SK-N-SH treated with all-trans-retinoic acid at 6 μM for 48 hours (cell line): ENCODE measurements around the gene CIAPIN1.

Experiments used
- ATAC-seq: fragments of 200-7000 bp; cut with Tn5 transposase; 3 replicates; pipeline ENCODE4 v1.9.1; 2020; ENCODE audit warnings: mild to moderate bottlenecking, moderate library complexity
- ARNTL ChIP-seq: fragments of 450-650 bp; formaldehyde crosslinking; IDR thresholded peaks from 2 replicates; pipeline ENCODE4 v1.5.0; 2020; ENCODE audit warnings: low read depth, mild to moderate bottlenecking, moderate library complexity, borderline replicate concordance
- BACH2 ChIP-seq: fragments of 250-450 bp; sonication (Bioruptor Pico); IDR thresholded peaks from 2 replicates; pipeline ENCODE4 v1.9.0; 2021; ENCODE audit warnings: mild to moderate bottlenecking, borderline replicate concordance
- CSDC2 ChIP-seq: fragments of 250-450 bp; sonication (Bioruptor Pico); IDR thresholded peaks from 2 replicates; pipeline ENCODE4 v1.5.0; 2020; ENCODE audit warnings: mild to moderate bottlenecking, moderate library complexity
- ESRRG ChIP-seq: fragments of 250-450 bp; sonication (Bioruptor Pico); IDR thresholded peaks from 2 replicates; pipeline ENCODE4 v1.6.1; 2021; ENCODE audit warnings: mild to moderate bottlenecking
- GLIS3 ChIP-seq: fragments of 250-450 bp; sonication (Bioruptor Pico); IDR thresholded peaks from 2 replicates; pipeline ENCODE4 v1.5.0; 2020; ENCODE audit warnings: mild to moderate bottlenecking, moderate library complexity
- PPARA ChIP-seq: fragments of 250-450 bp; sonication (Bioruptor Pico); IDR thresholded peaks from 2 replicates; pipeline ENCODE4 v1.5.0; 2020; ENCODE audit warnings: mild to moderate bottlenecking, borderline replicate concordance
- RARB ChIP-seq: fragments of 250-450 bp; sonication (Bioruptor Pico); IDR thresholded peaks from 2 replicates; pipeline ENCODE4 v1.8.0; 2021; ENCODE audit warnings: mild to moderate bottlenecking, moderate library complexity
- SNAI2 ChIP-seq: fragments of 250-450 bp; sonication (Bioruptor Pico); IDR thresholded peaks from 2 replicates; pipeline ENCODE4 v1.5.0; 2020; ENCODE audit warnings: mild to moderate bottlenecking, moderate library complexity
- TCF4 ChIP-seq: fragments of 250-450 bp; sonication (Bioruptor Pico); IDR thresholded peaks from 2 replicates; pipeline ENCODE4 v1.8.0; 2021; ENCODE audit warnings: mild to moderate bottlenecking, moderate library complexity, borderline replicate concordance
- TOX ChIP-seq: fragments of 250-450 bp; sonication (Bioruptor Pico); IDR thresholded peaks from 2 replicates; pipeline ENCODE4 v1.8.0; 2021; ENCODE audit warnings: mild to moderate bottlenecking, moderate library complexity, borderline replicate concordance
- ZC3H10 ChIP-seq: fragments of 250-450 bp; sonication (Bioruptor Pico); IDR thresholded peaks from 2 replicates; pipeline ENCODE4 v1.5.1; 2021; ENCODE audit warnings: mild to moderate bottlenecking, moderate library complexity
- ZFP30 ChIP-seq: fragments of 450-650 bp; formaldehyde crosslinking; IDR thresholded peaks from 2 replicates; pipeline ENCODE4 v1.5.0; 2022; ENCODE audit warnings: mild to moderate bottlenecking, moderate library complexity
- ZNF565 ChIP-seq: fragments of 450-650 bp; formaldehyde crosslinking; conservative IDR thresholded peaks from 2 replicates; pipeline ENCODE4 v1.5.0; 2020; ENCODE audit warnings: low read depth, mild to moderate bottlenecking, moderate library complexity
- ZNF70 ChIP-seq: fragments of 450-650 bp; formaldehyde crosslinking; IDR thresholded peaks from 2 replicates; pipeline ENCODE4 v1.5.0; 2020; ENCODE audit warnings: mild to moderate bottlenecking, moderate library complexity
- ZNF8 ChIP-seq: fragments of 450-650 bp; formaldehyde crosslinking; IDR thresholded peaks from 2 replicates; pipeline ENCODE4 v1.5.0; 2020; ENCODE audit warnings: mild to moderate bottlenecking, moderate library complexity
- TF ChIP-seq, protein P1 (sequence below): fragments of 250-450 bp; sonication (Bioruptor Pico); IDR thresholded peaks from 2 replicates; pipeline ENCODE4 v1.5.1; 2020; ENCODE audit warnings: low read depth, mild to moderate bottlenecking, moderate library complexity
- TF ChIP-seq, protein P2 (sequence below): fragments of 250-450 bp; sonication (Bioruptor Pico); IDR thresholded peaks from 2 replicates; pipeline ENCODE4 v1.5.1; 2021; ENCODE audit warnings: mild to moderate bottlenecking, moderate library complexity
- TF ChIP-seq, protein P3 (sequence below): fragments of 250-450 bp; sonication (Bioruptor Pico); IDR thresholded peaks from 2 replicates; pipeline ENCODE4 v1.5.0; 2020; ENCODE audit warnings: mild to moderate bottlenecking, moderate library complexity
- TF ChIP-seq, protein P4 (sequence below): fragments of 250-450 bp; sonication (Bioruptor Pico); IDR thresholded peaks from 2 replicates; pipeline ENCODE4 v1.8.0; 2020; ENCODE audit warnings: mild to moderate bottlenecking, moderate library complexity, borderline replicate concordance

The CIAPIN1 gene

DNA sequence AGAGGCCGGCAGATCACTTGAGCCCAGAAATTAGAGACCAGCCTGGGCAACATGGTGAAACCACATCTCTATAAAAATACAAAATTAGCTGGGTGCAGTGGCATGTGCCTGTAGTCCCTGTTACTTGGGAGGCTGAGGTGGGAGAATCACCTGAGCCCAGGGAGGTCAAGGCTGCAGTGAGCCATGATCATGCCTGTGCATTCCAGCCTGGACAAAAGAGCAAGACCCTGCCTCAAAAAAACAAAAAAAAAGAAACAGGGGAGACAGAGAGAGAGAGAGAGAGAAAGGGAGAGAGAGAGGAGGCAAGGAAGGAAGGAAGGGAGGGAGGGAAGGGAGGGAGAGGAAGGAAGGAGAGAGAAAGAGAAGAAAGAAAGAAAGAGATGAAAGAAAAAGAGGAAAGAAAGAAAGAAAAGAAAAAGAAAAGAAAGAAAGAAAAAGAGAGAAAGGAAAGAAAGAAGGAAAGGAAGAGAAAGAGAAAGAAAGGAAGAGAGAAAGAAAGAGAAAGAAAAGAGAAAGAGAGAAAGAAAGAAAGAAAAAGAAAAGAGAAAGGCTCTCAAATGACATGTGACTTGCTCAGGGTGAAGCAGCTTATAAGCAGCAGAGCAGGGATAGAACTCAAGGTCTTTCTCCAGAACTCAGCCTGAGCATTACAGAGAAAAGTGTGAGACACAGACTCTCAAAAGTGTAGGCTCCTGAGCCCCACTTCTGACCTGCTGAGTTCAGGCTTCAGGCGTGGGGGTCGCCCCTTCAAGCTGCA, 59.4 kb downstream of the CIAPIN1 start:
- no peak for ATAC-seq
- TF ChIP-seq, protein P1, sequence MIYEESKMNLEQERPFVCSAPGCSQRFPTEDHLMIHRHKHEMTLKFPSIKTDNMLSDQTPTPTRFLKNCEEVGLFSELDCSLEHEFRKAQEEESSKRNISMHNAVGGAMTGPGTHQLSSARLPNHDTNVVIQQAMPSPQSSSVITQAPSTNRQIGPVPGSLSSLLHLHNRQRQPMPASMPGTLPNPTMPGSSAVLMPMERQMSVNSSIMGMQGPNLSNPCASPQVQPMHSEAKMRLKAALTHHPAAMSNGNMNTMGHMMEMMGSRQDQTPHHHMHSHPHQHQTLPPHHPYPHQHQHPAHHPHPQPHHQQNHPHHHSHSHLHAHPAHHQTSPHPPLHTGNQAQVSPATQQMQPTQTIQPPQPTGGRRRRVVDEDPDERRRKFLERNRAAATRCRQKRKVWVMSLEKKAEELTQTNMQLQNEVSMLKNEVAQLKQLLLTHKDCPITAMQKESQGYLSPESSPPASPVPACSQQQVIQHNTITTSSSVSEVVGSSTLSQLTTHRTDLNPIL (CRISPR knock-in tag): no peak
- TF ChIP-seq BACH2 (CRISPR knock-in tag): no peak
- TF ChIP-seq ARNTL (CRISPR knock-in tag): no peak
- no peak for TF ChIP-seq TOX (CRISPR knock-in tag)
- TF ChIP-seq GLIS3 (CRISPR knock-in tag): no peak
- TF ChIP-seq, protein P2, sequence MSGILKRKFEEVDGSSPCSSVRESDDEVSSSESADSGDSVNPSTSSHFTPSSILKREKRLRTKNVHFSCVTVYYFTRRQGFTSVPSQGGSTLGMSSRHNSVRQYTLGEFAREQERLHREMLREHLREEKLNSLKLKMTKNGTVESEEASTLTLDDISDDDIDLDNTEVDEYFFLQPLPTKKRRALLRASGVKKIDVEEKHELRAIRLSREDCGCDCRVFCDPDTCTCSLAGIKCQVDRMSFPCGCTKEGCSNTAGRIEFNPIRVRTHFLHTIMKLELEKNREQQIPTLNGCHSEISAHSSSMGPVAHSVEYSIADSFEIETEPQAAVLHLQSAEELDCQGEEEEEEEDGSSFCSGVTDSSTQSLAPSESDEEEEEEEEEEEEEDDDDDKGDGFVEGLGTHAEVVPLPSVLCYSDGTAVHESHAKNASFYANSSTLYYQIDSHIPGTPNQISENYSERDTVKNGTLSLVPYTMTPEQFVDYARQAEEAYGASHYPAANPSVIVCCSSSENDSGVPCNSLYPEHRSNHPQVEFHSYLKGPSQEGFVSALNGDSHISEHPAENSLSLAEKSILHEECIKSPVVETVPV (CRISPR knock-in tag): no peak
- no peak for TF ChIP-seq ZFP30 (CRISPR knock-in tag)
- TF ChIP-seq TCF4 (CRISPR knock-in tag): no peak
- no peak for TF ChIP-seq PPARA (CRISPR knock-in tag)
- TF ChIP-seq CSDC2: no peak
- TF ChIP-seq ZNF70: no peak
- TF ChIP-seq, all 23 proteins: peak for 0

DNA sequence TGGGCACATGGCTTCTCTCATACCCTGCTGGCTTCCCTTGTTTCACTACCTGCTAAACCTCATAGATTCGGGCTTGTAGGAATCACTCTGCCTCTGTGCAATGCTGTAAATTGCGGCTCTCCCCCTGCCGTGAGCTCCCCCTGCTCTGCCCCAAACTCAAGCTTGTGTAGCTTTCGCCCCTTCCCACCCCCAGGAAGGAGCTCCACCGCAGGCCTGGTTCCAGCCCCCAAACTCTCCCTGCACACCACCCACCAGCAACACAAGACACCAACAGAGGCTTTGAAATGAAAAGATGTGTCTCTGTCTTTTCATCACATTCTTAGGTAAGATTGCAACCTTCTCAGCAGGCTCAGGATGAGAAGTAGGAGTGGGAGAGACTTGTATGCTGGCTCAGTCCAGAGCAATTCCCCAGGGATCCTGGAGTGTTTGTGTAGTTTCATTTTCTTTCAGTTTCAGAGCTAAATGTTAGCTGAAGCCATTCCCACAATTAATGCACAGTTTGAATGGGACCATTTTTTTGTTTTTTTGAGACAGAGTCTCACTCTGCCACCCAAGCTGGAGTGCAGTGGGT, 60.7 kb downstream of the CIAPIN1 start:
- no peak for ATAC-seq
- no peak for TF ChIP-seq ZNF565 (CRISPR knock-in tag)
- no peak for TF ChIP-seq ZC3H10 (CRISPR knock-in tag)
- TF ChIP-seq ESRRG (CRISPR knock-in tag): no peak
- TF ChIP-seq SNAI2 (CRISPR knock-in tag): no peak
- no peak for TF ChIP-seq TOX (CRISPR knock-in tag)
- TF ChIP-seq, protein P3, sequence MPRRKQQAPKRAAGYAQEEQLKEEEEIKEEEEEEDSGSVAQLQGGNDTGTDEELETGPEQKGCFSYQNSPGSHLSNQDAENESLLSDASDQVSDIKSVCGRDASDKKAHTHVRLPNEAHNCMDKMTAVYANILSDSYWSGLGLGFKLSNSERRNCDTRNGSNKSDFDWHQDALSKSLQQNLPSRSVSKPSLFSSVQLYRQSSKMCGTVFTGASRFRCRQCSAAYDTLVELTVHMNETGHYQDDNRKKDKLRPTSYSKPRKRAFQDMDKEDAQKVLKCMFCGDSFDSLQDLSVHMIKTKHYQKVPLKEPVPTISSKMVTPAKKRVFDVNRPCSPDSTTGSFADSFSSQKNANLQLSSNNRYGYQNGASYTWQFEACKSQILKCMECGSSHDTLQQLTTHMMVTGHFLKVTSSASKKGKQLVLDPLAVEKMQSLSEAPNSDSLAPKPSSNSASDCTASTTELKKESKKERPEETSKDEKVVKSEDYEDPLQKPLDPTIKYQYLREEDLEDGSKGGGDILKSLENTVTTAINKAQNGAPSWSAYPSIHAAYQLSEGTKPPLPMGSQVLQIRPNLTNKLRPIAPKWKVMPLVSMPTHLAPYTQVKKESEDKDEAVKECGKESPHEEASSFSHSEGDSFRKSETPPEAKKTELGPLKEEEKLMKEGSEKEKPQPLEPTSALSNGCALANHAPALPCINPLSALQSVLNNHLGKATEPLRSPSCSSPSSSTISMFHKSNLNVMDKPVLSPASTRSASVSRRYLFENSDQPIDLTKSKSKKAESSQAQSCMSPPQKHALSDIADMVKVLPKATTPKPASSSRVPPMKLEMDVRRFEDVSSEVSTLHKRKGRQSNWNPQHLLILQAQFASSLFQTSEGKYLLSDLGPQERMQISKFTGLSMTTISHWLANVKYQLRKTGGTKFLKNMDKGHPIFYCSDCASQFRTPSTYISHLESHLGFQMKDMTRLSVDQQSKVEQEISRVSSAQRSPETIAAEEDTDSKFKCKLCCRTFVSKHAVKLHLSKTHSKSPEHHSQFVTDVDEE (CRISPR knock-in tag): no peak
- no peak for TF ChIP-seq ZFP30 (CRISPR knock-in tag)
- TF ChIP-seq ZNF8: no peak
- TF ChIP-seq, protein P1 (CRISPR knock-in tag): no peak
- no peak for TF ChIP-seq TCF4 (CRISPR knock-in tag)
- TF ChIP-seq CSDC2: no peak
- TF ChIP-seq, protein P4, sequence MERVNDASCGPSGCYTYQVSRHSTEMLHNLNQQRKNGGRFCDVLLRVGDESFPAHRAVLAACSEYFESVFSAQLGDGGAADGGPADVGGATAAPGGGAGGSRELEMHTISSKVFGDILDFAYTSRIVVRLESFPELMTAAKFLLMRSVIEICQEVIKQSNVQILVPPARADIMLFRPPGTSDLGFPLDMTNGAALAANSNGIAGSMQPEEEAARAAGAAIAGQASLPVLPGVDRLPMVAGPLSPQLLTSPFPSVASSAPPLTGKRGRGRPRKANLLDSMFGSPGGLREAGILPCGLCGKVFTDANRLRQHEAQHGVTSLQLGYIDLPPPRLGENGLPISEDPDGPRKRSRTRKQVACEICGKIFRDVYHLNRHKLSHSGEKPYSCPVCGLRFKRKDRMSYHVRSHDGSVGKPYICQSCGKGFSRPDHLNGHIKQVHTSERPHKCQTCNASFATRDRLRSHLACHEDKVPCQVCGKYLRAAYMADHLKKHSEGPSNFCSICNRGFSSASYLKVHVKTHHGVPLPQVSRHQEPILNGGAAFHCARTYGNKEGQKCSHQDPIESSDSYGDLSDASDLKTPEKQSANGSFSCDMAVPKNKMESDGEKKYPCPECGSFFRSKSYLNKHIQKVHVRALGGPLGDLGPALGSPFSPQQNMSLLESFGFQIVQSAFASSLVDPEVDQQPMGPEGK: no peak
- TF ChIP-seq, protein P2 (CRISPR knock-in tag): no peak
- no peak for TF ChIP-seq RARB (CRISPR knock-in tag)
